Superior temporal gyrus (tissue), 1 donor: ENCODE measurements around the gene IGFL2.
"Not testable (repeated sequence)": the region's sequence is repeated elsewhere in the genome, so short reads cannot be mapped to it uniquely, and the experiment has no call there.

Experiments
- DNase-seq: peaks from one replicate; pipeline ENCODE4 v3.0.0-alpha.2; 2016; ENCODE audit errors: extremely low spot score

IGFL2 gene

GRCh38 chr19:46142294-46142693 lies 5.7 kb upstream of the IGFL2 start:
- DNase-seq: no peak

GRCh38 chr19:46144756-46145155 lies 3.3 kb upstream of the IGFL2 start:
- DNase-seq: no peak

- DNase-seq: no peak
Observed at GRCh38 chr19:46147166-46147740, 785 bp upstream of the IGFL2 start.

GRCh38 chr19:46150606-46151005 lies 2.6 kb downstream of the IGFL2 start:
- no peak for DNase-seq

- no peak for DNase-seq
Observed at GRCh38 chr19:46155237-46155636, 7.2 kb downstream of the IGFL2 start.

GRCh38 chr19:46159418-46160232 lies 11.6 kb downstream of the IGFL2 start:
- no peak for DNase-seq

GRCh38 chr19:46160233-46160775 lies 12.3 kb downstream of the IGFL2 start:
- DNase-seq: no peak

GRCh38 chr19:46161642-46162257 lies 13.7 kb downstream of the IGFL2 start:
- DNase-seq: not testable (repeated sequence)

- no peak for DNase-seq
Observed at GRCh38 chr19:46162731-46163130, 14.7 kb downstream of the IGFL2 start.

GRCh38 chr19:46173886-46174480 lies 25.9 kb downstream of the IGFL2 start:
- DNase-seq: no peak

- no peak for DNase-seq
Observed at GRCh38 chr19:46176116-46176860, 28.2 kb downstream of the IGFL2 start.

GRCh38 chr19:46179076-46179759 lies 31.2 kb downstream of the IGFL2 start:
- no peak for DNase-seq

- no peak for DNase-seq
Observed at GRCh38 chr19:46180701-46181387, 32.8 kb downstream of the IGFL2 start.

- no peak for DNase-seq
Observed at GRCh38 chr19:46181388-46181779, 33.3 kb downstream of the IGFL2 start.

- no peak for DNase-seq
Observed at GRCh38 chr19:46182476-46182875, 34.4 kb downstream of the IGFL2 start.

GRCh38 chr19:46184775-46185710 lies 37.0 kb downstream of the IGFL2 start:
- DNase-seq: not testable (repeated sequence)

- DNase-seq: no peak
Observed at GRCh38 chr19:46186101-46186716, 38.2 kb downstream of the IGFL2 start.

- DNase-seq: no peak
Observed at GRCh38 chr19:46186717-46187101, 38.7 kb downstream of the IGFL2 start.
